Measurements from ENCODE around the gene SCAANT1. TPM values are rescaled to one million over a fixed set of nuclear protein-coding genes. Genes with fewer than 3 reads are reported as not detected.

Gene SCAANT1
- total RNA-seq, 1 experiment from 2014 or later = not detected

- DNase-seq (ENCODE audit: low spot score) = no peak
Observed at GRCh38 chr3:63863150-63864007, 48.8 kb downstream of the SCAANT1 start, which contains the start of the genes ATXN7 and THOC7. ATXN7 (plus strand) TSS chr3:63863867; CDS start chr3:63912599, 48,732 bp downstream. THOC7 (minus strand) TSS chr3:63863805; CDS start chr3:63863790, 15 bp downstream.

- DNase-seq (ENCODE audit: low spot score) = no peak
Observed at GRCh38 chr3:63862804-63863149, 49.4 kb downstream of the SCAANT1 start.

Other genes with a start within 250 kb of the SCAANT1 start
- gene C3orf49, start 93.1 kb downstream of the SCAANT1 start, total RNA-seq (2014; rRNA removed; shearing (Covaris generic)) = not detected in 2 replicates
- 104 and 130 TPM in 2 replicates for gene THOC7, start 48.6 kb downstream of the SCAANT1 start, total RNA-seq (2014; rRNA removed; shearing (Covaris generic))
- 7.4 and 7.7 TPM in 2 replicates for gene ATXN7, start 48.5 kb downstream of the SCAANT1 start, total RNA-seq (2014; rRNA removed; shearing (Covaris generic))
- gene PSMD6, start 111.1 kb upstream of the SCAANT1 start, total RNA-seq (2014; rRNA removed; shearing (Covaris generic)) = 159 and 176 TPM in 2 replicates